HepG2 (cell line): ENCODE data around the gene TUT1. TPM values are rescaled to one million over a fixed set of nuclear protein-coding genes. Genes with fewer than 3 reads are reported as not detected.

Experiments
- ATF3 ChIP-seq: sonication (generic); formaldehyde crosslinking; IDR thresholded peaks from 2 replicates; pipeline ENCODE4 v1.4.0; 2020; ENCODE audit warnings: missing genetic modification reagents
- CERS6 ChIP-seq: sonication (generic); formaldehyde crosslinking; IDR thresholded peaks from 2 replicates; pipeline ENCODE4 v1.5.0; 2020; ENCODE audit warnings: missing genetic modification reagents
- FOXK1 ChIP-seq: sonication (generic); formaldehyde crosslinking; IDR thresholded peaks from 2 replicates; pipeline ENCODE4 v1.4.0; 2020; ENCODE audit warnings: low read depth, missing genetic modification reagents, borderline replicate concordance
- GATA4 ChIP-seq: sonication (generic); IDR thresholded peaks from 2 replicates; pipeline ENCODE4 v1.6.1; 2016; ENCODE audit warnings: antibody characterized with exemption, low read depth, borderline replicate concordance
- KLF11 ChIP-seq: IDR thresholded peaks from 2 replicates; pipeline ENCODE4 v1.6.1; 2016; ENCODE audit warnings: missing compliant biosample characterization
- POGZ ChIP-seq: sonication (generic); formaldehyde crosslinking; IDR thresholded peaks from 2 replicates; pipeline ENCODE4 v1.4.0; 2020; ENCODE audit warnings: mild to moderate bottlenecking, missing genetic modification reagents
- TFDP2 ChIP-seq: sonication (generic); formaldehyde crosslinking; IDR thresholded peaks from 2 replicates; pipeline ENCODE4 v1.4.0; 2020; ENCODE audit warnings: missing genetic modification reagents
- THAP7 ChIP-seq: sonication (generic); formaldehyde crosslinking; IDR thresholded peaks from 2 replicates; pipeline ENCODE4 v1.8.1; 2023; ENCODE audit warnings: mild to moderate bottlenecking, missing genetic modification reagents
- USF2 ChIP-seq, 2 experiments: sonication (generic) in 1 of 2; formaldehyde crosslinking in 1 of 2; IDR thresholded peaks; 2 replicates each; pipeline versions ENCODE4 v1.5.1 to v1.6.1; 2011 to 2020; ENCODE audit warnings: borderline replicate concordance in 1 of 2, low read depth in 1 of 2, low read length in 1 of 2, mild to moderate bottlenecking in 1 of 2, missing genetic modification reagents in 1 of 2, moderate library complexity in 1 of 2
- ZC3H4 ChIP-seq: sonication (generic); formaldehyde crosslinking; IDR thresholded peaks from 2 replicates; pipeline ENCODE4 v1.4.0; 2020; ENCODE audit warnings: missing genetic modification reagents, borderline replicate concordance
- ZNF276 ChIP-seq: sonication (generic); formaldehyde crosslinking; IDR thresholded peaks from 2 replicates; pipeline ENCODE4 v1.4.0; 2020; ENCODE audit warnings: mild to moderate bottlenecking, low read depth, missing genetic modification reagents
- ZNF7 ChIP-seq: IDR thresholded peaks from 2 replicates; pipeline ENCODE4 v1.6.1; 2016; ENCODE audit warnings: missing biosample characterization, missing genetic modification reagents
- polyA plus RNA-seq, 8 experiments: library from polyadenylated mRNA; depleted of rRNA in 3 of 8; stranded (reverse) in 7 of 8; unstranded in 1 of 8; fragments of >200 nt; fragmentation: Illumina TruSeq in 4 of 8; extraction: Trizol in 4 of 8; gene quantifications; 2 replicates each; pipeline versions ENCODE4 v1.2.1 to v1.2.3, GENCODE V29; 2011 to 2016; ENCODE audit warnings: low read depth in 4 of 8, missing spikeins in 1 of 8, mixed read lengths in 1 of 8; ENCODE audit not compliant: insufficient read depth in 1 of 8
- total RNA-seq, 5 experiments: library from RNA; depleted of rRNA; stranded (reverse); fragments of >200 nt; fragmentation: Illumina TruSeq; extraction: Trizol; gene quantifications; 2 replicates each; pipeline ENCODE4 v1.2.3, GENCODE V29; 2016; ENCODE audit warnings: low read depth in 1 of 5

TUT1 gene
- total and polyA plus RNA-seq, 2 of the 13 experiments (the other 11 are each of a cell fraction or from before 2014, with no cell fraction given): 9.7 to 14.3 TPM

GRCh38 chr11:62573006-62573591 lies 18.2 kb downstream of the TUT1 start (continued):
- TF ChIP-seq TFDP2 (CRISPR knock-in tag) (no peak), POGZ (CRISPR knock-in tag) (no peak), ZNF7 (CRISPR knock-in tag) (no peak), KLF11 (CRISPR knock-in tag) (no peak), GATA4 (no peak), ZC3H4 (no peak), USF2 (IDR thresholded peaks at IDR 0.05; ENCODE audit: low read depth, low read length) (no peak), USF2 (CRISPR knock-in tag; IDR thresholded peaks at IDR 0.05; ENCODE audit: borderline replicate concordance) (no peak), CERS6 (CRISPR knock-in tag) (no peak), ATF3 (0 out of 2 replicates have a peak, but pooled peaks have one; percentile 3), ZNF276 (CRISPR knock-in tag) (no peak), FOXK1 (CRISPR knock-in tag) (no peak), THAP7 (CRISPR knock-in tag) (0 out of 2 replicates have a peak, but pooled peaks have one; percentile 14)
- TF ChIP-seq, all 625 proteins: peak for 22
